Ascending aorta (tissue), 2 donors: ENCODE results near the gene DNAJC8. TPM values are rescaled to one million over a fixed set of nuclear protein-coding genes. Genes with fewer than 3 reads are reported as not detected.
A peak's percentile ranks its signal among the peaks of the same experiment; 100 is the strongest.

Experiments
- DNase-seq, 2 donors: peaks; one replicate each; pipeline ENCODE4 v3.0.0-alpha.2; 2019; ENCODE audit warnings: low spot score in 2 of 2
- H3K27ac ChIP-seq, 2 donors: fragments of 200-600 bp; sonication (generic); one replicate each; pipeline ENCODE4 v1.5.1; 2016 to 2017; ENCODE audit warnings: mild to moderate bottlenecking in 1 of 2
- H3K27me3 ChIP-seq: fragments of 200-600 bp; sonication (generic); one replicate; pipeline ENCODE4 v1.5.1; 2017
- H3K36me3 ChIP-seq, 2 donors: fragments of 200-600 bp; sonication (generic); one replicate each; pipeline ENCODE4 v1.5.1; 2016
- H3K4me1 ChIP-seq, 2 donors: fragments of 200-600 bp; sonication (generic); one replicate each; pipeline ENCODE4 v1.5.1; 2016 to 2017; ENCODE audit warnings: mild to moderate bottlenecking in 1 of 2
- H3K4me3 ChIP-seq, 2 donors: fragments of 200-600 bp; sonication (generic); one replicate each; pipeline ENCODE4 v1.5.1; 2016 to 2017; ENCODE audit warnings: mild to moderate bottlenecking in 1 of 2
- H3K9me3 ChIP-seq, 2 donors: fragments of 200-600 bp; sonication (generic); one replicate each; pipeline ENCODE4 v1.5.1; 2016
- intact Hi-C: fragments of 100-400 bp; cut with DNase I; formaldehyde crosslinking; loops from one replicate; pipeline ENCODE4 v1.15.1; 2023
- total RNA-seq: library from RNA; depleted of rRNA; stranded (reverse); fragments of >200 nt; gene quantifications from one replicate; pipeline ENCODE4 v1.1.0, GENCODE V29; 2016
- TF ChIP-seq, protein P1 (sequence below), 3 experiments: fragments of 200-600 bp in 2 of 3; fragments of 450-650 bp in 1 of 3; sonication (generic) in 2 of 3; IDR thresholded peaks; one replicate each; pipeline ENCODE4 v1.5.1; 2016 to 2019; ENCODE audit warnings: antibody characterized with exemption in 3 of 3, mild to moderate bottlenecking in 1 of 3, moderate library complexity in 1 of 3

DNAJC8 gene
- total RNA-seq, 1 donor from 2014 or later = 65.2 TPM

GRCh38 chr1:28259252-28259933 lies 26.6 kb upstream of the DNAJC8 start, which contains the start of gene SESN2:
Gene SESN2, plus strand, starts transcription at chr1:28259518. Its CDS starts 330 bp downstream, at chr1:28259848.
- peaks cover 5 to 30% of the 10 kb centered on the region in 2 donors for H3K4me1 ChIP-seq
- no peaks in the 10 kb centered on the region for H3K27me3 ChIP-seq
- H3K4me3 ChIP-seq = peak within 1 kb of the TSS; percentile 99 to 100
- peak within 1 kb of the TSS; percentile 92 to 97 for H3K27ac ChIP-seq
- H3K36me3 ChIP-seq = no peaks in the 10 kb centered on the region
- TF ChIP-seq, protein P1, sequence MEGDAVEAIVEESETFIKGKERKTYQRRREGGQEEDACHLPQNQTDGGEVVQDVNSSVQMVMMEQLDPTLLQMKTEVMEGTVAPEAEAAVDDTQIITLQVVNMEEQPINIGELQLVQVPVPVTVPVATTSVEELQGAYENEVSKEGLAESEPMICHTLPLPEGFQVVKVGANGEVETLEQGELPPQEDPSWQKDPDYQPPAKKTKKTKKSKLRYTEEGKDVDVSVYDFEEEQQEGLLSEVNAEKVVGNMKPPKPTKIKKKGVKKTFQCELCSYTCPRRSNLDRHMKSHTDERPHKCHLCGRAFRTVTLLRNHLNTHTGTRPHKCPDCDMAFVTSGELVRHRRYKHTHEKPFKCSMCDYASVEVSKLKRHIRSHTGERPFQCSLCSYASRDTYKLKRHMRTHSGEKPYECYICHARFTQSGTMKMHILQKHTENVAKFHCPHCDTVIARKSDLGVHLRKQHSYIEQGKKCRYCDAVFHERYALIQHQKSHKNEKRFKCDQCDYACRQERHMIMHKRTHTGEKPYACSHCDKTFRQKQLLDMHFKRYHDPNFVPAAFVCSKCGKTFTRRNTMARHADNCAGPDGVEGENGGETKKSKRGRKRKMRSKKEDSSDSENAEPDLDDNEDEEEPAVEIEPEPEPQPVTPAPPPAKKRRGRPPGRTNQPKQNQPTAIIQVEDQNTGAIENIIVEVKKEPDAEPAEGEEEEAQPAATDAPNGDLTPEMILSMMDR (IDR thresholded peaks at IDR 0.05) = no peak
- DNase-seq = peak; percentile 98 to 100
- intact Hi-C loops = loop anchor here (1.0 to 10.0 kb wide), 7 partner anchors 12 to 625 kb away; partner anchors contain the start of genes DNAJC8, MED18, STX12 and YTHDF2
- H3K9me3 ChIP-seq = no peaks in the 10 kb centered on the region

DNA sequence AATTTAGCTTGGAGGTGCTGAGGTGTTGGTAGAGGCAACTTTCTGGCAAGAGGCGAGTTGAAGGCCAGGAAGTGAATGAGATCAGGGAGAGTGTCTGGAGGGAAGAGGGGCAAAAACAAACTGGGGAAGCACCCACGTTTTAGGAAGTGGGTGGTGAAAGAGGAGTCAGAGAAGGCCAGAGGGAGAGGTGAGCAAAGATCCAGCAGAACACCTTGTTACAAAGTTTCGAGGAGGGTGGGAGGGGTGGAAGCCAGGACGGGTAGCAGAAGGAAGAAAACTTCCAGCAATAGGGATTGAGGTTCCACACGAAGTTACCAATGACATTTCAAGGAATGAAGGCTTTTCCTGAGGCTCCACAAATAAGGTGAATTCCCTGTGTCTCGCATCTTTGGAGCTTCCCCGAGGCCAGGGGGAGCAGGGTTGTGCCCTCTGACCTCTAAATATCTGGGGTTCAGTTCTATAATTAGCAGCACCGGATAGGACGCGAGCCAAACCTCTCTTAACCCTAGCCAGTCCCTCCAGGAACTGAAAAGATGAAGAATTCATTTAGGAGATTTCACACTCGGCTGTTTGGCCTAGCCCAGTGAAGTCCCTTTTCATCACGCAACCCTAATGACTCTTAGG lies 25.9 kb upstream of the DNAJC8 start:
- Histone ChIP-seq H3K36me3 (no peaks in the 10 kb centered on the region), H3K9me3 (no peaks in the 10 kb centered on the region), H3K27ac (peak overlapping the region; percentile 64 to 70), H3K4me1 (peaks cover 5 to 30% of the 10 kb centered on the region in 2 donors), H3K27me3 (no peaks in the 10 kb centered on the region), H3K4me3 (peak overlapping the region; percentile 99 to 100)
- intact Hi-C loops = loop anchor here (1.0 to 10.0 kb wide), 7 partner anchors 11 to 626 kb away; partner anchors contain the start of genes DNAJC8, MED18, STX12 and YTHDF2
- TF ChIP-seq, protein P1 (IDR thresholded peaks at IDR 0.05) = no peak
- DNase-seq = no peak

- TF ChIP-seq, protein P1 (IDR thresholded peaks at IDR 0.05) = no peak
- Histone ChIP-seq H3K4me3 (no peak overlapping the region), H3K27me3 (no peaks in the 10 kb centered on the region), H3K4me1 (peaks cover 5 to 28% of the 10 kb centered on the region in 2 donors), H3K27ac (no peak overlapping the region), H3K9me3 (no peaks in the 10 kb centered on the region), H3K36me3 (no peaks in the 10 kb centered on the region)
- intact Hi-C loops = loop anchor here (2.0 to 10.0 kb wide), 5 partner anchors 25 to 627 kb away; partner anchors contain the start of genes DNAJC8, MED18 and YTHDF2
- no peak for DNase-seq
These were observed 24.9 kb upstream of the DNAJC8 start for GRCh38 chr1:28257736-28258135.

DNA sequence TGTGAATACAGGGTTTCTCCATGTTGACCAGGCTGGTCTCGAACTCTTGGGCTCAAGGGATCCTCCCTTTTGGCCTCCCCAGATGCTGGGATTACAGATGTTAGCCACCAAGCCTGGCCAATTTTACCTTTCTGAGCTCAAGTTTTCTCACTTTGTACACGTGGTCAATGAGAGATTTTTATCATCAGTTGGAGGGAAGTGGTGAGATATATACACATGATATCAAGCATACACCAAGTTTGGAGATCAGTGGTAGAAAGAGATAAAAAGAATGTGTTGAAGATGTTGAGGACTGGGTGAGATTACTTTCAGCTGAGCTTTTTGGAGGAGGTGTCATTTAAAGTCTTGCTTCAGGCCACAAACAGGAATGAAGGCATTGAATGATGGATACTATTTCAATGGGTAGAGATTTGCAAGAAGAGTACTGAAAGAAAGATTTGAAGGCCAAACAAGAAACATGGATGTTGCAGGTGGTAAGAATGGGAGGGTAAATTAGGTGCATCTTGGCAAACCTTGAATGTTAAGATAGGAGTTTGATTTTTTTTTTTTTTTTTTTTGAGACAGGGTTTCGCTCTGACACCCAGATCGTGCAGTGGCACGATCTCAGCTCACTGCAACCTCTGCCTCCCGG lies 23.5 kb upstream of the DNAJC8 start:
- Histone ChIP-seq H3K9me3 (no peaks in the 10 kb centered on the region), H3K36me3 (no peaks in the 10 kb centered on the region), H3K27ac (no peak overlapping the region), H3K27me3 (no peaks in the 10 kb centered on the region), H3K4me1 (peaks cover 4 to 19% of the 10 kb centered on the region in 2 donors), H3K4me3 (no peak overlapping the region)
- TF ChIP-seq, protein P1 (IDR thresholded peaks at IDR 0.05) = no peak
- intact Hi-C loops = loop anchor here (5.0 to 10.0 kb wide), 2 partner anchors 326 to 628 kb away; no protein-coding TSS in a partner anchor
- no peak for DNase-seq

GRCh38 chr1:28249866-28250295 lies 17.1 kb upstream of the DNAJC8 start:
- Histone ChIP-seq H3K27me3 (no peaks in the 10 kb centered on the region), H3K4me3 (no peak overlapping the region), H3K9me3 (no peaks in the 10 kb centered on the region), H3K27ac (no peak overlapping the region), H3K36me3 (no peaks in the 10 kb centered on the region), H3K4me1 (peaks cover 14 to 29% of the 10 kb centered on the region in 2 donors)
- TF ChIP-seq, protein P1 (IDR thresholded peaks at IDR 0.05) = no peak
- no peak for DNase-seq
- intact Hi-C loops = loop anchor here (5.0 to 10.0 kb wide), 3 partner anchors 185 to 635 kb away; partner anchors contain the start of gene RCC1
